ENCODE data around the gene SLC35E1.

DNA sequence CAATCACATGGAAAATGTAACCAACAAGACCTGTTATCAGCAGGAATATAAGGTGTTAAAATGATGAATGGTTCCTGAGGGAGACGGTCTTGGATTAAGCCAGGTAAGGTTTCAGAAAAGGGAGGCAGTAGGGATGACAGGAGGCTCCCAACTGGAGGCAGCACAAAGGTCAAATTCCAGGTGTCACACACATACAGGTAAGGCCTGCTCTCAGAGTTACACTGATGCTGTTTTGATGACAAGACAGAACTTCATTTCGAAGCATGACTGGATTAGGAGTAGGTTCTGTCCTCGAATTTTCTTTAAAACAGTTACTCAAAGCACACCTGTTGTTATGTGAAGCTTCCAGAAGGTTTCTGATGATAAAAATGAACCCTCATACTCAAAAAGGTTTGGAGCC lies 48.4 kb upstream of the SLC35E1 start:
- TF ChIP-seq CTCF (IDR thresholded peaks at IDR 0.05): no peak
- TF ChIP-seq POLR2A (IDR thresholded peaks at IDR 0.05): no peak
- no peak for TF ChIP-seq POLR2AphosphoS5 (IDR thresholded peaks at IDR 0.05)
